ENCODE results near the gene ACAD11. TPM values are rescaled to one million over a fixed set of nuclear protein-coding genes. Genes with fewer than 3 reads are reported as not detected.
A peak's percentile ranks its signal among the peaks of the same experiment; 100 is the strongest.
"Not testable (repeated sequence)": the region's sequence is repeated elsewhere in the genome, so short reads cannot be mapped to it uniquely, and the experiment has no call there.

ACAD11 gene
- polyA plus RNA-seq, 3 donors = 0.31 to 25.4 (median 0.40) TPM

GRCh38 chr3:132606620-132607019 lies 53.0 kb downstream of the ACAD11 start:
- H3K4me2 ChIP-seq (replicated peaks; ENCODE audit: extremely low read depth, low read length, poor library complexity, severe bottlenecking); H3K4me1 Mint-ChIP-seq; H3K4me3 Mint-ChIP-seq; H4K20me1 ChIP-seq (ENCODE audit: insufficient read depth, low read length); H3K4me3 ChIP-seq (replicated peaks in 1 of 3; ENCODE audit: low read depth in 2 of 3, low read length in 3 of 3); H3K79me2 ChIP-seq (ENCODE audit: insufficient read depth, low read length); H3K27me3 ChIP-seq (ENCODE audit: control insufficient read depth in 2 of 2, insufficient read depth in 2 of 2, low read length in 2 of 2); H3K27me3 Mint-ChIP-seq (ENCODE audit: low read depth in 3 of 3); intact Hi-C loops (cut with micrococcal nuclease); H3K4me1 ChIP-seq (ENCODE audit: control insufficient read depth in 1 of 2, insufficient read depth in 2 of 2, low read length in 2 of 2); DNase-seq; H3K9me3 Mint-ChIP-seq; H2AFZ ChIP-seq (ENCODE audit: insufficient read depth, low read depth, low read length, poor library complexity, severe bottlenecking); H3K27ac ChIP-seq (ENCODE audit: low read depth in 1 of 2, low read length in 2 of 2); H3K9ac ChIP-seq (ENCODE audit: insufficient read depth, low read length, poor library complexity, severe bottlenecking); H3K9me3 ChIP-seq (replicated peaks in 1 of 2; ENCODE audit: control insufficient read depth in 1 of 2, insufficient read depth in 1 of 2, low read length in 2 of 2): not testable (repeated sequence)
- WGBS (ENCODE audit: insufficient coverage) = 97% methylated on average over 7 of the region's 8 CpGs
- Mint-ChIP-seq H3K27ac (peak overlapping the region in 1 of 7 donors; percentile 62), H3K36me3 (peaks cover 28 to 36% of the 10 kb centered on the region in 2 donors)
- H3K36me3 ChIP-seq (replicated peaks in 1 of 2; ENCODE audit: control insufficient read depth in 1 of 2, insufficient read depth in 2 of 2, low read length in 2 of 2) = peaks cover 0 to 12% of the 10 kb centered on the region in 2 donors

- Histone ChIP-seq H3K27me3 (ENCODE audit: control insufficient read depth in 2 of 2, insufficient read depth in 2 of 2, low read length in 2 of 2) (no peaks in the 10 kb centered on the region), H3K4me3 (replicated peaks in 1 of 3; ENCODE audit: low read depth in 2 of 3, low read length in 3 of 3) (no peak overlapping the region), H3K4me1 (ENCODE audit: control insufficient read depth in 1 of 2, insufficient read depth in 2 of 2, low read length in 2 of 2) (no peaks in the 10 kb centered on the region), H4K20me1 (ENCODE audit: insufficient read depth, low read length) (no peaks in the 10 kb centered on the region), H3K9ac (ENCODE audit: insufficient read depth, low read length, poor library complexity, severe bottlenecking) (no peak overlapping the region), H3K79me2 (ENCODE audit: insufficient read depth, low read length) (no peaks in the 10 kb centered on the region), H3K36me3 (replicated peaks in 1 of 2; ENCODE audit: control insufficient read depth in 1 of 2, insufficient read depth in 2 of 2, low read length in 2 of 2) (peaks cover 0 to 12% of the 10 kb centered on the region in 2 donors), H3K9me3 (replicated peaks in 1 of 2; ENCODE audit: control insufficient read depth in 1 of 2, insufficient read depth in 1 of 2, low read length in 2 of 2) (no peaks in the 10 kb centered on the region), H3K27ac (ENCODE audit: low read depth in 1 of 2, low read length in 2 of 2) (no peak overlapping the region), H3K4me2 (replicated peaks; ENCODE audit: extremely low read depth, low read length, poor library complexity, severe bottlenecking) (no peak overlapping the region), H2AFZ (ENCODE audit: insufficient read depth, low read depth, low read length, poor library complexity, severe bottlenecking) (no peak overlapping the region)
- Mint-ChIP-seq H3K9me3 (peaks cover 0 to 9% (median 4%) of the 10 kb centered on the region in 7 donors), H3K4me1 (peaks cover 2% of the 10 kb centered on the region), H3K27me3 (ENCODE audit: low read depth in 3 of 3) (peaks cover 0 to 1% (median 0%) of the 10 kb centered on the region in 3 donors), H3K36me3 (peaks cover 28 to 36% of the 10 kb centered on the region in 2 donors), H3K4me3 (no peak overlapping the region), H3K27ac (no peak overlapping the region)
- no peak for TF ChIP-seq CTCF (IDR thresholded peaks at IDR 0.05)
- intact Hi-C loops (cut with micrococcal nuclease) = no loop called here
- DNase-seq = no peak
- whole genome bisulfite sequencing (ENCODE audit: insufficient coverage) = no CpG with 5 or more reads among the region's 1 CpG
Observed at GRCh38 chr3:132606085-132606484, 53.5 kb downstream of the ACAD11 start.

All from CD14-positive monocyte (primary cell).